Astrocyte (in vitro differentiated cells and primary cell): ENCODE data around the gene STOM. TPM values are rescaled to one million over a fixed set of nuclear protein-coding genes. Genes with fewer than 3 reads are reported as not detected.

Experiments used
- DNase-seq: peaks from one replicate; pipeline ENCODE4 v3.0.0-alpha.2; 2010; ENCODE audit warnings: low read depth
- FAIRE-seq: peaks from 2 replicates; lab custom pipeline; 2011; peaks lifted over from hg19 to GRCh38; lab: Jason Lieb, UNC
- H2AFZ ChIP-seq: 2 replicates; pipeline ENCODE4 v1.6.0; 2012; ENCODE audit warnings: low read depth, low read length, inconsistent platforms
- H3K27ac ChIP-seq: 2 replicates; pipeline ENCODE4 v1.5.1; 2011; ENCODE audit warnings: low read depth, low read length, inconsistent platforms
- H3K27me3 ChIP-seq: 2 replicates; pipeline ENCODE4 v1.6.0; 2011; ENCODE audit warnings: low read length, inconsistent platforms; ENCODE audit not compliant: insufficient read depth
- H3K36me3 ChIP-seq: 2 replicates; pipeline ENCODE4 v1.5.1; 2011; ENCODE audit warnings: low read length, inconsistent platforms; ENCODE audit not compliant: insufficient read depth
- H3K4me1 ChIP-seq: 2 replicates; pipeline ENCODE4 v1.5.1; 2011; ENCODE audit warnings: low read length, inconsistent platforms; ENCODE audit not compliant: insufficient read depth
- H3K4me2 ChIP-seq: 2 replicates; pipeline ENCODE4 v1.6.0; 2012; ENCODE audit warnings: low read length, inconsistent platforms
- H3K4me3 ChIP-seq: 2 replicates; pipeline ENCODE4 v1.5.1; 2011; ENCODE audit warnings: low read depth, mild to moderate bottlenecking, low read length, inconsistent platforms; ENCODE audit not compliant: insufficient read depth
- H3K79me2 ChIP-seq: 2 replicates; pipeline ENCODE4 v1.6.0; 2012; ENCODE audit warnings: mild to moderate bottlenecking, low read length, inconsistent platforms; ENCODE audit not compliant: insufficient read depth
- H3K9ac ChIP-seq: 2 replicates; pipeline ENCODE4 v1.6.0; 2012; ENCODE audit warnings: mild to moderate bottlenecking, low read length, inconsistent platforms
- H3K9me3 ChIP-seq: 2 replicates; pipeline ENCODE4 v1.5.1; 2012; ENCODE audit warnings: low read depth, mild to moderate bottlenecking, low read length, inconsistent platforms; ENCODE audit not compliant: insufficient read depth
- H4K20me1 ChIP-seq: 2 replicates; pipeline ENCODE4 v1.6.0; 2012; ENCODE audit warnings: low read length, inconsistent platforms; ENCODE audit not compliant: insufficient read depth
- H3K27ac Mint-ChIP-seq: one replicate; pipeline ENCODE4 v1.8.0; 2021; ENCODE audit warnings: mild to moderate bottlenecking, mixed read lengths; ENCODE audit not compliant: unreplicated experiment
- H3K27me3 Mint-ChIP-seq: one replicate; pipeline ENCODE4 v1.8.0; 2021; ENCODE audit warnings: low read depth, mixed read lengths; ENCODE audit not compliant: unreplicated experiment
- H3K36me3 Mint-ChIP-seq: one replicate; pipeline ENCODE4 v1.8.0; 2021; ENCODE audit warnings: low read depth, mixed read lengths; ENCODE audit not compliant: unreplicated experiment
- H3K4me1 Mint-ChIP-seq: one replicate; pipeline ENCODE4 v1.8.0; 2021; ENCODE audit warnings: low read depth, mixed read lengths; ENCODE audit not compliant: unreplicated experiment
- H3K4me3 Mint-ChIP-seq: one replicate; pipeline ENCODE4 v1.8.0; 2021; ENCODE audit warnings: mild to moderate bottlenecking, moderate library complexity, mixed read lengths; ENCODE audit not compliant: unreplicated experiment
- H3K9me3 Mint-ChIP-seq: one replicate; pipeline ENCODE4 v1.8.0; 2021; ENCODE audit warnings: mild to moderate bottlenecking, mixed read lengths; ENCODE audit not compliant: unreplicated experiment
- EZH2 ChIP-seq: IDR thresholded peaks from 2 replicates; pipeline ENCODE4 v1.6.1; 2012; ENCODE audit warnings: mild to moderate bottlenecking, low read length, inconsistent platforms; ENCODE audit not compliant: insufficient read depth
- total RNA-seq: library from RNA; stranded (reverse); gene quantifications from 2 replicates; pipeline ENCODE4 v1.2.1, GENCODE V29; 2021
- TF ChIP-seq, protein P1 (sequence below): IDR thresholded peaks from 2 replicates; pipeline ENCODE4 v1.5.1; 2011; ENCODE audit warnings: low read depth, mild to moderate bottlenecking, inconsistent platforms, low read length, moderate library complexity; ENCODE audit not compliant: insufficient read depth

STOM gene
- total RNA-seq, 1 donor from 2014 or later = 8.7 TPM

DNA sequence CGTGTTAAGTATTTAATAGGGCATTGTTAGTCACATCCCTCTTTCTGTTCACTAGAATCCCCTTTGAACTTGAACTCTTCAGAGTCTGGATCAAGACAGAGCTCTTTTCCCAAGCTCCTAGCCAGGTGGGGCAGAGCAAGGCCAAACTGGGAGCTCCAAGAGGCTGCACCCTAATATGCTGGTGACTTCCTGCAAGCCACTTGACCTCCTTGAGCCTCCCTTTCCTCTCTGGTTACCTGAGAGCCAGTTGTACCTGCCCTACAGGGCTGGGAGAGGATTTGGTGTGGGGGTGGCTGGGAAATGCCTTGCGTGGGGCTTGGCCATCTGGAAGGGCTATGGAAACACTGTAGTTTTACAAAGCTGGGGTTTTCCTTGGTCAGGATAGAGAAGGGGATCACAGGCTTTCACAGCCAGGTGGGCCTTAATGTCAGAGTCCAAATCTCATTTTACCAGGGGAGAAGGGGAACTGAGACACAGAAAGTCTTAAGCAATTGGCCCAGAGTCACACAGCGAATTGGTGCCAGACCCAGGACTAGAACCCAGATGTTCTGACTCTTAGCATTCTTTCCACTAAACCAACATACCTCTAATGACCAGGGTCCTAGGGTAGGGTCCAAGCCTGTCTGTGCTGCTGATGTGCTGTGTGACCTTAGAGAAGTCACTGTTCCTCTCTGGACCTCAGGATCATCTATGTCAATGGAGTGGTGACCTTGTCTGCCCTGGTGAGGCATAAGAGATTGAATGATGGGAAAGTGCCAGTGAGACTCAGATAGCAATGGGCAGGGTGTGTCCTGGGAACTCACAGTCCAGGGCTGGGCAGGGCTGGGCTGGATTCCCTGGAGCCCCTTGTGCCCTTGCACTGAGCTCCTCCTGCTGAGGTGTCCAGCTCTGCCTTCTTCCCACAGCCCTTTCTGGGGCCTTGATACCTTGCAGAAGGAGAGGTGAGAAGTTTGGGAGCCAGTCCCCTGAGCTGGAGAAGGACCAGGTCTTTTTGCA lies 66.3 kb downstream of the STOM start:
- no peaks in the 10 kb centered on the region for H3K9me3 ChIP-seq
- no peak overlapping the region for H3K27ac ChIP-seq
- Mint-ChIP-seq H3K9me3 (no peaks in the 10 kb centered on the region), H3K36me3 (peaks cover 35% of the 10 kb centered on the region), H3K4me3 (no peak overlapping the region), H3K27me3 (peaks cover 1% of the 10 kb centered on the region), H3K27ac (no peak overlapping the region), H3K4me1 (peaks cover 12% of the 10 kb centered on the region)
- no peak overlapping the region for H3K4me2 ChIP-seq
- H3K9ac ChIP-seq = no peak overlapping the region
- FAIRE-seq (no peak), DNase-seq (no peak)
- no peak overlapping the region for H2AFZ ChIP-seq
- peaks cover 4% of the 10 kb centered on the region for H3K79me2 ChIP-seq
- TF ChIP-seq, protein P1, sequence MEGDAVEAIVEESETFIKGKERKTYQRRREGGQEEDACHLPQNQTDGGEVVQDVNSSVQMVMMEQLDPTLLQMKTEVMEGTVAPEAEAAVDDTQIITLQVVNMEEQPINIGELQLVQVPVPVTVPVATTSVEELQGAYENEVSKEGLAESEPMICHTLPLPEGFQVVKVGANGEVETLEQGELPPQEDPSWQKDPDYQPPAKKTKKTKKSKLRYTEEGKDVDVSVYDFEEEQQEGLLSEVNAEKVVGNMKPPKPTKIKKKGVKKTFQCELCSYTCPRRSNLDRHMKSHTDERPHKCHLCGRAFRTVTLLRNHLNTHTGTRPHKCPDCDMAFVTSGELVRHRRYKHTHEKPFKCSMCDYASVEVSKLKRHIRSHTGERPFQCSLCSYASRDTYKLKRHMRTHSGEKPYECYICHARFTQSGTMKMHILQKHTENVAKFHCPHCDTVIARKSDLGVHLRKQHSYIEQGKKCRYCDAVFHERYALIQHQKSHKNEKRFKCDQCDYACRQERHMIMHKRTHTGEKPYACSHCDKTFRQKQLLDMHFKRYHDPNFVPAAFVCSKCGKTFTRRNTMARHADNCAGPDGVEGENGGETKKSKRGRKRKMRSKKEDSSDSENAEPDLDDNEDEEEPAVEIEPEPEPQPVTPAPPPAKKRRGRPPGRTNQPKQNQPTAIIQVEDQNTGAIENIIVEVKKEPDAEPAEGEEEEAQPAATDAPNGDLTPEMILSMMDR = no peak
- H3K27me3 ChIP-seq = no peaks in the 10 kb centered on the region
- H3K4me1 ChIP-seq = peaks cover 7% of the 10 kb centered on the region
- H3K36me3 ChIP-seq = peaks cover 27% of the 10 kb centered on the region
- no peak overlapping the region for H3K4me3 ChIP-seq
- peaks cover 27% of the 10 kb centered on the region for H4K20me1 ChIP-seq

DNA sequence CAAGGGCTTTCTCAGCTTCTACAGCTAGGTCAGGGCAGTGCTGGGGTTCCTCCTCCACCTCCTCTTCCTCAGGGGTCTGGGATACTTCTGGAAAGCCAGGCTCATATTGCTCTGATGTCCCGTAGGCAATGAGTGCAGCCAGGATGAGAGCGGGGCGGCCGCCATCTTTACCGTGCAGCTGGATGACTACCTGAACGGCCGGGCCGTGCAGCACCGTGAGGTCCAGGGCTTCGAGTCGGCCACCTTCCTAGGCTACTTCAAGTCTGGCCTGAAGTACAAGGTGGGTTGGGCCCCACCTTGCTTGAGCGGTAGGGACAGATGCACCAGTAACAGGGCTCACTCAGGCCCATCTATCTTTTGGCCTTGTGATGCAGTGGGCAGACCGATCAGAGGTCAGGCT lies 67.3 kb downstream of the STOM start:
- Histone ChIP-seq H3K79me2 (peaks cover 4% of the 10 kb centered on the region), H3K9ac (no peak overlapping the region), H3K9me3 (no peaks in the 10 kb centered on the region), H4K20me1 (peaks cover 35% of the 10 kb centered on the region), H3K4me3 (no peak overlapping the region), H3K4me1 (peaks cover 11% of the 10 kb centered on the region), H3K27me3 (no peaks in the 10 kb centered on the region), H3K4me2 (no peak overlapping the region), H2AFZ (no peak overlapping the region), H3K27ac (no peak overlapping the region), H3K36me3 (peaks cover 23% of the 10 kb centered on the region)
- Mint-ChIP-seq H3K36me3 (peaks cover 29% of the 10 kb centered on the region), H3K9me3 (no peaks in the 10 kb centered on the region), H3K4me1 (peaks cover 20% of the 10 kb centered on the region), H3K27me3 (peaks cover 1% of the 10 kb centered on the region), H3K27ac (no peak overlapping the region), H3K4me3 (no peak overlapping the region)
- DNase-seq = no peak
- no peak for TF ChIP-seq EZH2
- no peak for FAIRE-seq

DNA sequence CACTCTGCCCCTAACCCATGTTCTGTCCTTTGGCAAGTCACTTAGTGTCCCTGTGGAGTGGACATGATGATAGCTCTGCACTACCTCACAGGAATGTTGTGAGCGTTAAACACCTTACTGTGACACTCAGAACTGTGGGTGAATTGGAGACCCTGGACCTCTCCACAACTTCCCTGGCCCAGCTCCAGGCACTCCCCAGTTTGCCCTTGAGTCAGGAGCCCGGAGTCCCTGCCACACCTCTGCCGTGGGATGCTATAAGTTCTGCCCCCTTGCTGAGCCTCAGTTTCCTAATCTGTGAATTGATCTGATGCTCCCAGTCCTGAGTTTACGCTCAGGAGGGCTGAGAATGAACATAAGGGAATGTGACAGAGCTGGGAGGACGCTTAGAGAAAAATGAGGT lies 67.7 kb downstream of the STOM start:
- H3K9ac ChIP-seq = no peak overlapping the region
- no peak overlapping the region for H3K27ac Mint-ChIP-seq
- no peaks in the 10 kb centered on the region for H3K9me3 ChIP-seq
- no peak overlapping the region for H3K4me3 ChIP-seq
- DNase-seq (no peak), FAIRE-seq (no peak)
- peaks cover 11% of the 10 kb centered on the region for H3K4me1 ChIP-seq
- peaks cover 35% of the 10 kb centered on the region for H4K20me1 ChIP-seq
- no peaks in the 10 kb centered on the region for H3K27me3 ChIP-seq
- H2AFZ ChIP-seq = no peak overlapping the region
- TF ChIP-seq EZH2 = no peak
- TF ChIP-seq, protein P1 = no peak
- no peak overlapping the region for H3K27ac ChIP-seq
- peaks cover 27% of the 10 kb centered on the region for H3K36me3 Mint-ChIP-seq
- no peaks in the 10 kb centered on the region for H3K9me3 Mint-ChIP-seq
- no peak overlapping the region for H3K4me3 Mint-ChIP-seq
- no peak overlapping the region for H3K4me2 ChIP-seq
- peaks cover 19% of the 10 kb centered on the region for H3K36me3 ChIP-seq
- H3K27me3 Mint-ChIP-seq = peaks cover 1% of the 10 kb centered on the region
- H3K4me1 Mint-ChIP-seq = peaks cover 21% of the 10 kb centered on the region
- H3K79me2 ChIP-seq = peaks cover 4% of the 10 kb centered on the region
